ENCODE results near the gene ZNF512. TPM values are rescaled to one million over a fixed set of nuclear protein-coding genes. Genes with fewer than 3 reads are reported as not detected.
"Not testable (repeated sequence)": the region's sequence is repeated elsewhere in the genome, so short reads cannot be mapped to it uniquely, and the experiment has no call there.

Gene ZNF512
- total RNA-seq, 3 donors from 2014 or later, result 28.8 to 42.7 (median 39.7) TPM

DNA sequence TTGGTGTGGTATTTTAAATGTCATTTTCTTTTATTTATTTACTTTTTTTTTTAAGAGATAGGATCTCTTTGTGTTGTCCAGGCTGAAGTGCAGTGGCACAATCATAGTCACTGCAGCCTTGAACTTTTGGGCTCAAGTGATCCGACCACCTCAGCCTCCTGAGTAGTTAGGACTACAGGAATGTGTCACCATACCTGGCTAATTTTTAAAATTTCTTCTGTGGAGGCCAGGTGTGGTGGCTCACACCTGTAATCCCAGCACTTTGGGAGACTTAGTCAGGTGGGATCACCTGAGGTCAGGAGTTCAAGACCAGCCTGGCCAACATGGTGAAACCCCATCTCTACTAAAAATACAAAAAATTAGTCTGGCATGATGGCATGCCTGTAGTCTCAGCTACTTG lies 33.5 kb upstream of the ZNF512 start:
- intact Hi-C loops (cut with DNase I; ENCODE audit: low total_unique reads), result no loop called here
- TF ChIP-seq POLR2AphosphoS5 (IDR thresholded peaks at IDR 0.05), result no peak
- no peak for TF ChIP-seq POLR2A (IDR thresholded peaks at IDR 0.05)
- TF ChIP-seq, protein P1, sequence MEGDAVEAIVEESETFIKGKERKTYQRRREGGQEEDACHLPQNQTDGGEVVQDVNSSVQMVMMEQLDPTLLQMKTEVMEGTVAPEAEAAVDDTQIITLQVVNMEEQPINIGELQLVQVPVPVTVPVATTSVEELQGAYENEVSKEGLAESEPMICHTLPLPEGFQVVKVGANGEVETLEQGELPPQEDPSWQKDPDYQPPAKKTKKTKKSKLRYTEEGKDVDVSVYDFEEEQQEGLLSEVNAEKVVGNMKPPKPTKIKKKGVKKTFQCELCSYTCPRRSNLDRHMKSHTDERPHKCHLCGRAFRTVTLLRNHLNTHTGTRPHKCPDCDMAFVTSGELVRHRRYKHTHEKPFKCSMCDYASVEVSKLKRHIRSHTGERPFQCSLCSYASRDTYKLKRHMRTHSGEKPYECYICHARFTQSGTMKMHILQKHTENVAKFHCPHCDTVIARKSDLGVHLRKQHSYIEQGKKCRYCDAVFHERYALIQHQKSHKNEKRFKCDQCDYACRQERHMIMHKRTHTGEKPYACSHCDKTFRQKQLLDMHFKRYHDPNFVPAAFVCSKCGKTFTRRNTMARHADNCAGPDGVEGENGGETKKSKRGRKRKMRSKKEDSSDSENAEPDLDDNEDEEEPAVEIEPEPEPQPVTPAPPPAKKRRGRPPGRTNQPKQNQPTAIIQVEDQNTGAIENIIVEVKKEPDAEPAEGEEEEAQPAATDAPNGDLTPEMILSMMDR (IDR thresholded peaks at IDR 0.05), result no peak
- no peak for DNase-seq (ENCODE audit: low spot score in 2 of 2)
- Histone ChIP-seq H3K27me3 (no peaks in the 10 kb centered on the region), H3K4me1 (no peaks in the 10 kb centered on the region), H3K9me3 (no peaks in the 10 kb centered on the region), H3K36me3 (no peaks in the 10 kb centered on the region), H3K27ac (no peak overlapping the region), H3K4me3 (no peak overlapping the region)

DNA sequence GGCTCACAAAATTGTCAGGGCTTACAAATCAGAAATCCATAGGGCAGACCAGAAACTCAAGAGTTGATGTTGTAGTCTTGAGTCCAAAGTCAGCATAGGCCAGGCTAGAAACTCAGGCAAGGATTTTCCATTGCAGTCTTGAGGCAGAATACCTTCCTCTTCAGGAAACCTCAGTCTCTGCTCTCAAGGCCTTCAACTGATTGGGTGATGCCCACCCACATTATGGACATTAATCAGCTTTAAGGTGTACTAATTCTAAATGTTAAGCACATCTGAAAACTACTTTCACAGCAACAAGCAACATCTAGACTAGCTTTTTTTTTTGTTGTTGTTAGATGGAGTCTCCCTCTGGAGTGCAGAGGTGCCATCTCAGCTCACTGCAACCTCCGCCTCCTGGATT lies 31.3 kb upstream of the ZNF512 start:
- H3K27me3 ChIP-seq, result no peaks in the 10 kb centered on the region
- no peak overlapping the region for H3K4me3 ChIP-seq
- intact Hi-C loops (cut with DNase I; ENCODE audit: low total_unique reads), result no loop called here
- DNase-seq (ENCODE audit: low spot score in 2 of 2), result no peak
- H3K9me3 ChIP-seq, result no peaks in the 10 kb centered on the region
- TF ChIP-seq, protein P1 (IDR thresholded peaks at IDR 0.05), result no peak
- no peak for TF ChIP-seq POLR2AphosphoS5 (IDR thresholded peaks at IDR 0.05)
- TF ChIP-seq POLR2A (IDR thresholded peaks at IDR 0.05), result no peak
- no peaks in the 10 kb centered on the region for H3K36me3 ChIP-seq
- no peak overlapping the region for H3K27ac ChIP-seq
- H3K4me1 ChIP-seq, result no peaks in the 10 kb centered on the region

DNA sequence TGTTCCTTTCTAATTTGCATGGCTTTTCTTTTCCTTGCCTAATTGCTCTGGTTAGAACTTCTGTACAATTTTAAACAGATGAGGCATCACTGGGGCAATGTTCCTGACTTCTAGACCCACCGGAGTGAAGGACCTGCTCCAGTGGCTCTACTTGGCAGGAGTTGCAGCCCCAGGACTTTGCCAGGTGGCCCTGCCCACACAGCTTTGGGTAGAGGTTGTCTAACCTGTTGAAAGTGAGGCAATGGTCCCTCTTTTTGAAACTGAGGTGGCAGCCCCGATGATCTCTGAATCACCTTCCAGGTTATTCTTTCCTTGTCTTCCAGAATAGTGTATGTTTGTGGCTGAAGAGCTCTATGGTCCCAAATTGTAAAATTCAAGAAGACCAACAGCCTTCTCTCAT lies 29.9 kb upstream of the ZNF512 start:
- no peaks in the 10 kb centered on the region for H3K27me3 ChIP-seq
- DNase-seq (ENCODE audit: low spot score in 2 of 2), result no peak
- H3K4me1 ChIP-seq, result no peaks in the 10 kb centered on the region
- intact Hi-C loops (cut with DNase I; ENCODE audit: low total_unique reads), result no loop called here
- no peaks in the 10 kb centered on the region for H3K9me3 ChIP-seq
- H3K36me3 ChIP-seq, result no peaks in the 10 kb centered on the region
- H3K4me3 ChIP-seq, result no peak overlapping the region
- TF ChIP-seq, protein P1 (IDR thresholded peaks at IDR 0.05), result no peak
- TF ChIP-seq POLR2A (IDR thresholded peaks at IDR 0.05) (no peak), POLR2AphosphoS5 (IDR thresholded peaks at IDR 0.05) (no peak)
- H3K27ac ChIP-seq, result no peak overlapping the region

DNA sequence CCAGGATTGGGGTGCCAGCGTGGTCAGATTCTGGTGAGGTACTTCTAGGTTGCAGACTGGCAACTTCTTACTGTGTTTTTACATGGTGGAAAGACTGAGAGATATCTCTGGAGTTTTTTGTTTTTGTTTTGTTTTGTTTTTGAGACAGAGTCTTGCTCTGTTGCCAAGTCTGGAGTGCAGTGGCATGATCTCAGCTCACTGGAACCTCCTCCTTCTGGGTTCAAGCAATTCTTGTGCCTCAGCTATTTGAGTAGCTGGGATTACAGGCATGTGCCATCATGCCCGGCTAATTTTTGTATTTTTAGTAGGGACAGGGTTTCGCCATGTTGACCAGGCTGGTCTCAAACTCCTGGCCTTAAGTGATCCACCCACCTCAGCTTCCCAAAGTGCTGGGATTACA lies 28.4 kb upstream of the ZNF512 start:
- DNase-seq (ENCODE audit: low spot score in 2 of 2); H3K36me3 ChIP-seq; H3K27ac ChIP-seq; H3K27me3 ChIP-seq; H3K4me1 ChIP-seq; H3K9me3 ChIP-seq; H3K4me3 ChIP-seq; intact Hi-C loops (cut with DNase I; ENCODE audit: low total_unique reads): not testable (repeated sequence)

DNA sequence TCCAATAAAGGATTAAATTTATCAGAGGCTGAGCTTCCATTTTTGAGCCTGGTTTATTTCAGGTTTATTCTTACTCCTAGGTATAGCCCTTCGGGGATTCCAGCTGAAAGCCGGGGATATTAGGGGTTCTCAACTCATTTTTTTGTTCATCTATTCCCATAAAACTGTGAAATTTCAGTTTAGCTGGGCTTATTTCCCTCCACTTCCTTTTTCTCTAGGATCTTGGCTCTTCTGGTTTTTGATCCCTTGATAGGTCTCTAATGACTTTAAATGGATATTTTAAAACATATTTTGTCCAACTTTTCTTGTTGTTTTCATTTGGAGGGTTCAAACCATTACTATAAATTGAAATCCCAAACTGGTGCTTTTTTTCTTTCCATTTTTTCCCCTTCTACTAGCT lies 23.6 kb upstream of the ZNF512 start:
- DNase-seq (ENCODE audit: low spot score in 2 of 2), result no peak
- no peak overlapping the region for H3K27ac ChIP-seq
- no peaks in the 10 kb centered on the region for H3K9me3 ChIP-seq
- TF ChIP-seq, protein P1 (IDR thresholded peaks at IDR 0.05), result no peak
- TF ChIP-seq POLR2A (IDR thresholded peaks at IDR 0.05) (no peak), POLR2AphosphoS5 (IDR thresholded peaks at IDR 0.05) (no peak)
- H3K4me1 ChIP-seq, result no peaks in the 10 kb centered on the region
- H3K4me3 ChIP-seq, result no peak overlapping the region
- intact Hi-C loops (cut with DNase I; ENCODE audit: low total_unique reads), result no loop called here
- no peaks in the 10 kb centered on the region for H3K27me3 ChIP-seq
- no peaks in the 10 kb centered on the region for H3K36me3 ChIP-seq

DNA sequence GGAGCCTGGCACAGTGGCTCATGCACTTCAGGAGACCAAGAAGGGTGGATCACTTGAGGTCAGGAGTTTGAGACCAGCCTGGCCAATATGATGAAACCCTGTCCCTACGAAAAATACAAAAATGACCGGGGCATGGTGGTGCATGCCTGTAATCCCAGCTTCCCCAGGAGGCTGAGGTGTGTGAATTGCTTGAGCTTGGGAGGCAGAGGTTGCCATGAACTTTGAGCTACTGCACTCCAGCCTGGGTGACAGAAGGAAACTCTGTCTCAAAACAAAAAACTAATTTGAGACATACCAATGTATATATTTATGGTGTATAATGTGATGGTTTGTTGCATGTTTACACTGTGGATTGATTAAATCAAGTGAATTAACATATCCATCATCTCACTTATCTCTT lies 21.8 kb upstream of the ZNF512 start:
- DNase-seq (ENCODE audit: low spot score in 2 of 2), result no peak
- Histone ChIP-seq H3K4me3 (no peak overlapping the region), H3K4me1 (no peaks in the 10 kb centered on the region), H3K27ac (no peak overlapping the region), H3K36me3 (no peaks in the 10 kb centered on the region), H3K9me3 (no peaks in the 10 kb centered on the region), H3K27me3 (no peaks in the 10 kb centered on the region)
- TF ChIP-seq POLR2A (IDR thresholded peaks at IDR 0.05) (no peak), POLR2AphosphoS5 (IDR thresholded peaks at IDR 0.05) (no peak)
- TF ChIP-seq, protein P1 (IDR thresholded peaks at IDR 0.05), result no peak
- intact Hi-C loops (cut with DNase I; ENCODE audit: low total_unique reads), result no loop called here
